SK-N-MC (cell line): ENCODE data around the gene TSPYL1.

Experiments
- EZH2 ChIP-seq: fragments of 200-600 bp; sonication (generic); IDR thresholded peaks from one replicate; pipeline ENCODE4 v1.6.1; 2017; ENCODE audit warnings: antibody characterized with exemption
- POLR2AphosphoS5 ChIP-seq: IDR thresholded peaks from 2 replicates; pipeline ENCODE4 v1.6.1; 2012; ENCODE audit warnings: mild to moderate bottlenecking, low read depth, low read length, borderline replicate concordance

DNA sequence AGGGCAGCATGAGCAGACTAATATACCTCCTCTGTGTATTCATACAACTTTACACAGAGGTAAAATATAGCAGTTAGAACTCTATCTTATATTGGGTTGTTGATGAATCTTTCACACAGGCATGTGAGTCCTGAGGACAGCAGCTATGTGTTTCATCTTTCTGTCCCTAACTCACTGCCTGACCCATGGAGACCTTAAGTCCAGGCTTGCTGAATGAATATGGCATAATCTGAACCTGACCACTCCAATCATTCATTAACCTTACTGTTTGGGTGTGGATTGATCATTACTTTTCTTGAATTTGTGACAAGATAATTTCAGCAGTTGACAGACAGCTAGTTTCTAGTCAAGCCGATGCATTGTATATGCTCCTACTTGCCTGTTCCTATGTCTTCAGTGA lies 27.3 kb upstream of the TSPYL1 start:
- TF ChIP-seq POLR2AphosphoS5 (no peak), EZH2 (no peak)
